Measurements from ENCODE around the gene RHEX.

- TF ChIP-seq HDAC1 (CRISPR knock-in tag; IDR thresholded peaks at IDR 0.05) (no peak), ZNF678 (CRISPR knock-in tag; IDR thresholded peaks at IDR 0.05) (no peak), NFRKB (IDR thresholded peaks at IDR 0.05) (no peak), NR2F6 (IDR thresholded peaks at IDR 0.05) (no peak), NR2F6 (CRISPR knock-in tag; IDR thresholded peaks at IDR 0.05) (no peak), POLR2A (IDR thresholded peaks at IDR 0.05; ENCODE audit: insufficient read depth in 1 of 2, low read depth in 2 of 2, low read length in 2 of 2) (no peak), AHR (CRISPR knock-in tag; IDR thresholded peaks at IDR 0.05) (no peak), MAFK (conservative IDR thresholded peaks at IDR 0.05 in 1 of 2, IDR thresholded peaks at IDR 0.05 in 1 of 2; ENCODE audit: low read length in 2 of 2) (no peak), SMARCE1 (IDR thresholded peaks at IDR 0.05; ENCODE audit: borderline replicate concordance) (no peak)
- TF ChIP-seq, protein P1, sequence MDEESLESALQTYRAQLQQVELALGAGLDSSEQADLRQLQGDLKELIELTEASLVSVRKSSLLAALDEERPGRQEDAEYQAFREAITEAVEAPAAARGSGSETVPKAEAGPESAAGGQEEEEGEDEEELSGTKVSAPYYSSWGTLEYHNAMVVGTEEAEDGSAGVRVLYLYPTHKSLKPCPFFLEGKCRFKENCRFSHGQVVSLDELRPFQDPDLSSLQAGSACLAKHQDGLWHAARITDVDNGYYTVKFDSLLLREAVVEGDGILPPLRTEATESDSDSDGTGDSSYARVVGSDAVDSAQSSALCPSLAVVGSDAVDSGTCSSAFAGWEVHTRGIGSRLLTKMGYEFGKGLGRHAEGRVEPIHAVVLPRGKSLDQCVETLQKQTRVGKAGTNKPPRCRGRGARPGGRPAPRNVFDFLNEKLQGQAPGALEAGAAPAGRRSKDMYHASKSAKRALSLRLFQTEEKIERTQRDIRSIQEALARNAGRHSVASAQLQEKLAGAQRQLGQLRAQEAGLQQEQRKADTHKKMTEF (CRISPR knock-in tag; IDR thresholded peaks at IDR 0.05): no peak
- TF ChIP-seq, protein P2, sequence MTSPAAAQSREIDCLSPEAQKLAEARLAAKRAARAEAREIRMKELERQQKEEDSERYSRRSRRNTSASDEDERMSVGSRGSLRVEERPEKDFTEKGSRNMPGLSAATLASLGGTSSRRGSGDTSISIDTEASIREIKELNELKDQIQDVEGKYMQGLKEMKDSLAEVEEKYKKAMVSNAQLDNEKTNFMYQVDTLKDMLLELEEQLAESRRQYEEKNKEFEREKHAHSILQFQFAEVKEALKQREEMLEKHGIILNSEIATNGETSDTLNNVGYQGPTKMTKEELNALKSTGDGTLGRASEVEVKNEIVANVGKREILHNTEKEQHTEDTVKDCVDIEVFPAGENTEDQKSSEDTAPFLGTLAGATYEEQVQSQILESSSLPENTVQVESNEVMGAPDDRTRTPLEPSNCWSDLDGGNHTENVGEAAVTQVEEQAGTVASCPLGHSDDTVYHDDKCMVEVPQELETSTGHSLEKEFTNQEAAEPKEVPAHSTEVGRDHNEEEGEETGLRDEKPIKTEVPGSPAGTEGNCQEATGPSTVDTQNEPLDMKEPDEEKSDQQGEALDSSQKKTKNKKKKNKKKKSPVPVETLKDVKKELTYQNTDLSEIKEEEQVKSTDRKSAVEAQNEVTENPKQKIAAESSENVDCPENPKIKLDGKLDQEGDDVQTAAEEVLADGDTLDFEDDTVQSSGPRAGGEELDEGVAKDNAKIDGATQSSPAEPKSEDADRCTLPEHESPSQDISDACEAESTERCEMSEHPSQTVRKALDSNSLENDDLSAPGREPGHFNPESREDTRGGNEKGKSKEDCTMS (CRISPR knock-in tag; conservative IDR thresholded peaks at IDR 0.05): no peak
Observed at GRCh38 chr1:206101351-206102045, 48.5 kb downstream of the RHEX start.

Measured in HepG2 (cell line).